GM12878 (cell line): Measurements from ENCODE around the gene SLC25A45. TPM values are rescaled to one million over a fixed set of nuclear protein-coding genes. Genes with fewer than 3 reads are reported as not detected.

Experiments
- BRCA1 ChIP-seq: IDR thresholded peaks from 2 replicates; pipeline ENCODE4 v1.6.1; 2011; ENCODE audit warnings: low read depth, low read length, improper control_type of control experiment
- GABPA ChIP-seq: IDR thresholded peaks from 2 replicates; pipeline ENCODE4 v1.6.1; 2014; ENCODE audit warnings: antibody characterized with exemption, low read depth, mild to moderate bottlenecking, inconsistent platforms
- MTA3 ChIP-seq: IDR thresholded peaks from 2 replicates; pipeline ENCODE4 v1.6.1; 2012; ENCODE audit warnings: low read length, inconsistent platforms, borderline replicate concordance
- NBN ChIP-seq: fragments of 450-650 bp; IDR thresholded peaks from 2 replicates; pipeline ENCODE4 v1.6.1; 2016
- NFYA ChIP-seq: IDR thresholded peaks from 2 replicates; pipeline ENCODE4 v1.6.1; 2011; ENCODE audit warnings: low read depth, mild to moderate bottlenecking, low read length, improper control_type of control experiment, borderline replicate concordance
- PAX5 ChIP-seq: IDR thresholded peaks from 2 replicates; pipeline ENCODE4 v1.6.1; 2011; ENCODE audit warnings: low read depth, low read length, borderline replicate concordance
- RELA ChIP-seq: fragments of 450-650 bp; IDR thresholded peaks from 2 replicates; pipeline ENCODE4 v1.8.0; 2014; ENCODE audit warnings: borderline replicate concordance; ENCODE audit not compliant: partially characterized antibody
- SREBF1 ChIP-seq: IDR thresholded peaks from 2 replicates; pipeline ENCODE4 v1.6.1; 2012; ENCODE audit warnings: mild to moderate bottlenecking, low read length
- SRF ChIP-seq, 2 experiments: IDR thresholded peaks; 2 replicates each; pipeline ENCODE4 v1.6.1; 2011; ENCODE audit warnings: low read depth in 2 of 2, low read length in 2 of 2, mild to moderate bottlenecking in 1 of 2, moderate library complexity in 1 of 2
- YY1 ChIP-seq: IDR thresholded peaks from 2 replicates; pipeline ENCODE4 v1.6.1; 2011; ENCODE audit warnings: low read depth, mild to moderate bottlenecking, low read length
- ZSCAN29 ChIP-seq: fragments of 450-650 bp; IDR thresholded peaks from 2 replicates; pipeline ENCODE4 v1.6.1; 2017; ENCODE audit warnings: mild to moderate bottlenecking, moderate library complexity
- polyA plus RNA-seq, 11 experiments: library from polyadenylated mRNA; depleted of rRNA in 4 of 11; unstranded in 6 of 11; stranded (reverse) in 5 of 11; fragments of >200 nt; fragmentation: Nextera tagmentation in 4 of 11; fragmentation: Illumina TruSeq in 1 of 11; extraction: Ambion mirVana in 4 of 11; extraction: Trizol in 1 of 11; gene quantifications; 1 replicate in 1 of 11; 2 replicates in 10 of 11; pipeline versions ENCODE4 v1.2.1 to v1.2.3, GENCODE V29; 2011 to 2016; ENCODE audit warnings: inconsistent platforms in 2 of 11, missing spikeins in 2 of 11, low read depth in 1 of 11
- total RNA-seq, 4 experiments: library from RNA; depleted of rRNA in 3 of 4; stranded (reverse); fragments of >200 nt in 3 of 4; fragmentation: Illumina TruSeq in 1 of 4; extraction: Trizol in 1 of 4; gene quantifications; 2 replicates each; pipeline versions ENCODE4 v1.2.1 to v1.2.3, GENCODE V29; 2013 to 2021
- TF ChIP-seq, protein P1 (sequence below): IDR thresholded peaks from 2 replicates; pipeline ENCODE4 v1.6.1; 2011; ENCODE audit warnings: borderline replicate concordance, low read depth, mild to moderate bottlenecking, moderate library complexity, mixed read lengths, low read length; ENCODE audit not compliant: insufficient read depth; ENCODE audit errors: extremely low read length
- TF ChIP-seq, protein P2 (sequence below): fragments of 450-650 bp; IDR thresholded peaks from 2 replicates; pipeline ENCODE4 v1.6.1; 2017; ENCODE audit warnings: mild to moderate bottlenecking
- TF ChIP-seq, protein P3 (sequence below): IDR thresholded peaks from 2 replicates; pipeline ENCODE4 v1.6.1; 2012; ENCODE audit warnings: mild to moderate bottlenecking, low read depth, low read length
- TF ChIP-seq, protein P4 (sequence below): fragments of 450-650 bp; IDR thresholded peaks from 2 replicates; pipeline ENCODE4 v1.6.1; 2017; ENCODE audit warnings: mild to moderate bottlenecking, moderate library complexity
- TF ChIP-seq, protein P5 (sequence below): fragments of 450-650 bp; IDR thresholded peaks from 2 replicates; pipeline ENCODE4 v1.6.1; 2017; ENCODE audit warnings: borderline replicate concordance

SLC25A45 gene
- total and polyA plus RNA-seq, 10 of the 15 experiments (the other 5 are each of a cell fraction or from before 2014, with no cell fraction given) = 4.1 to 35.2 (median 20.3) TPM

DNA sequence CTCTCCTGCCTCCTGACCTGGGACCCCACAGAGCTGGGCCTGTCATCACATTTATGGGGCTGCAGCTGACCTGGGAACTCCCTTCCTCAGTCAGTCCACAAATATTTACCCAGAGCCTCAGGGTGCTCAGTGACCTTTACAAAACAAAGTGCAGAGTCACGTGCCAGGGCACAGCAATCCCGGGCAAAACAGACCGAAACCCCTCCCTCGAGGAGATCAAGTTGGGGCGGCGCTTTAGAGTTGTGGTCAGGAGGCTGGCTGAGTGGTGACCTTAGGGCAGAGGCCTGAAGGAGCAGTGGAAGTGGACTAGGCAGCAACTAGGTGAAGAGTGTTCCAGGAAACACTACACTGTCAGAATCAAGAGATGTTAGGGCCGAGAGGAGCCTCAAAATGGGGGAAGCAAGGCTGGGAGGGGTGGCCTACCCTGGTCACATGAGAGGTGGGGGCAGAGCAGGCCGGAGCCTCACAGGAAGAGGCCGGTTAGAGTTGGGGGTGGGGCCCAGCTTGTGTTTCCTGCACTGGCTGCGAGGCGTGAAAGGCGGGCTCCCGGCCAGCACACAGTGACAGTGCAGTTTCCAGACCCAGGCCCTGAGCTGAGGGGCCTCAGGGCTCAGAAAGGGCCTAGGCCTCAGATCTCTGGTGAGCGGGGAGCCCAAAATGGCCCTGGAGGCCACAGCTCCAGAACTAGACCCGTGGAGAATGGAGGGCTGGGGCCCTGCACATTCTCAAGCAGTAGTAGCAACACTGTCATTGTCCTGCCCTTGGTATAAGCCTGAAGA lies 36.4 kb upstream of the SLC25A45 start (continued):
- TF ChIP-seq, protein P1, sequence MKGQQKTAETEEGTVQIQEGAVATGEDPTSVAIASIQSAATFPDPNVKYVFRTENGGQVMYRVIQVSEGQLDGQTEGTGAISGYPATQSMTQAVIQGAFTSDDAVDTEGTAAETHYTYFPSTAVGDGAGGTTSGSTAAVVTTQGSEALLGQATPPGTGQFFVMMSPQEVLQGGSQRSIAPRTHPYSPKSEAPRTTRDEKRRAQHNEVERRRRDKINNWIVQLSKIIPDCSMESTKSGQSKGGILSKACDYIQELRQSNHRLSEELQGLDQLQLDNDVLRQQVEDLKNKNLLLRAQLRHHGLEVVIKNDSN = peak; percentile 78
- peak; percentile 84 for TF ChIP-seq YY1
- TF ChIP-seq, protein P2, sequence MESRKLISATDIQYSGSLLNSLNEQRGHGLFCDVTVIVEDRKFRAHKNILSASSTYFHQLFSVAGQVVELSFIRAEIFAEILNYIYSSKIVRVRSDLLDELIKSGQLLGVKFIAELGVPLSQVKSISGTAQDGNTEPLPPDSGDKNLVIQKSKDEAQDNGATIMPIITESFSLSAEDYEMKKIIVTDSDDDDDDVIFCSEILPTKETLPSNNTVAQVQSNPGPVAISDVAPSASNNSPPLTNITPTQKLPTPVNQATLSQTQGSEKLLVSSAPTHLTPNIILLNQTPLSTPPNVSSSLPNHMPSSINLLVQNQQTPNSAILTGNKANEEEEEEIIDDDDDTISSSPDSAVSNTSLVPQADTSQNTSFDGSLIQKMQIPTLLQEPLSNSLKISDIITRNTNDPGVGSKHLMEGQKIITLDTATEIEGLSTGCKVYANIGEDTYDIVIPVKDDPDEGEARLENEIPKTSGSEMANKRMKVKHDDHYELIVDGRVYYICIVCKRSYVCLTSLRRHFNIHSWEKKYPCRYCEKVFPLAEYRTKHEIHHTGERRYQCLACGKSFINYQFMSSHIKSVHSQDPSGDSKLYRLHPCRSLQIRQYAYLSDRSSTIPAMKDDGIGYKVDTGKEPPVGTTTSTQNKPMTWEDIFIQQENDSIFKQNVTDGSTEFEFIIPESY = no peak
- TF ChIP-seq SREBF1 = no peak
- peak; percentile 96 for TF ChIP-seq NBN
- TF ChIP-seq RELA = no peak
- TF ChIP-seq PAX5 = peak; percentile 75
- no peak for TF ChIP-seq ZSCAN29
- no peak for TF ChIP-seq NFYA
- TF ChIP-seq, protein P3, sequence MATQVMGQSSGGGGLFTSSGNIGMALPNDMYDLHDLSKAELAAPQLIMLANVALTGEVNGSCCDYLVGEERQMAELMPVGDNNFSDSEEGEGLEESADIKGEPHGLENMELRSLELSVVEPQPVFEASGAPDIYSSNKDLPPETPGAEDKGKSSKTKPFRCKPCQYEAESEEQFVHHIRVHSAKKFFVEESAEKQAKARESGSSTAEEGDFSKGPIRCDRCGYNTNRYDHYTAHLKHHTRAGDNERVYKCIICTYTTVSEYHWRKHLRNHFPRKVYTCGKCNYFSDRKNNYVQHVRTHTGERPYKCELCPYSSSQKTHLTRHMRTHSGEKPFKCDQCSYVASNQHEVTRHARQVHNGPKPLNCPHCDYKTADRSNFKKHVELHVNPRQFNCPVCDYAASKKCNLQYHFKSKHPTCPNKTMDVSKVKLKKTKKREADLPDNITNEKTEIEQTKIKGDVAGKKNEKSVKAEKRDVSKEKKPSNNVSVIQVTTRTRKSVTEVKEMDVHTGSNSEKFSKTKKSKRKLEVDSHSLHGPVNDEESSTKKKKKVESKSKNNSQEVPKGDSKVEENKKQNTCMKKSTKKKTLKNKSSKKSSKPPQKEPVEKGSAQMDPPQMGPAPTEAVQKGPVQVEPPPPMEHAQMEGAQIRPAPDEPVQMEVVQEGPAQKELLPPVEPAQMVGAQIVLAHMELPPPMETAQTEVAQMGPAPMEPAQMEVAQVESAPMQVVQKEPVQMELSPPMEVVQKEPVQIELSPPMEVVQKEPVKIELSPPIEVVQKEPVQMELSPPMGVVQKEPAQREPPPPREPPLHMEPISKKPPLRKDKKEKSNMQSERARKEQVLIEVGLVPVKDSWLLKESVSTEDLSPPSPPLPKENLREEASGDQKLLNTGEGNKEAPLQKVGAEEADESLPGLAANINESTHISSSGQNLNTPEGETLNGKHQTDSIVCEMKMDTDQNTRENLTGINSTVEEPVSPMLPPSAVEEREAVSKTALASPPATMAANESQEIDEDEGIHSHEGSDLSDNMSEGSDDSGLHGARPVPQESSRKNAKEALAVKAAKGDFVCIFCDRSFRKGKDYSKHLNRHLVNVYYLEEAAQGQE = 0 out of 2 replicates have a peak, but pooled peaks have one; percentile 25
- no peak for TF ChIP-seq MTA3
- TF ChIP-seq, protein P4, sequence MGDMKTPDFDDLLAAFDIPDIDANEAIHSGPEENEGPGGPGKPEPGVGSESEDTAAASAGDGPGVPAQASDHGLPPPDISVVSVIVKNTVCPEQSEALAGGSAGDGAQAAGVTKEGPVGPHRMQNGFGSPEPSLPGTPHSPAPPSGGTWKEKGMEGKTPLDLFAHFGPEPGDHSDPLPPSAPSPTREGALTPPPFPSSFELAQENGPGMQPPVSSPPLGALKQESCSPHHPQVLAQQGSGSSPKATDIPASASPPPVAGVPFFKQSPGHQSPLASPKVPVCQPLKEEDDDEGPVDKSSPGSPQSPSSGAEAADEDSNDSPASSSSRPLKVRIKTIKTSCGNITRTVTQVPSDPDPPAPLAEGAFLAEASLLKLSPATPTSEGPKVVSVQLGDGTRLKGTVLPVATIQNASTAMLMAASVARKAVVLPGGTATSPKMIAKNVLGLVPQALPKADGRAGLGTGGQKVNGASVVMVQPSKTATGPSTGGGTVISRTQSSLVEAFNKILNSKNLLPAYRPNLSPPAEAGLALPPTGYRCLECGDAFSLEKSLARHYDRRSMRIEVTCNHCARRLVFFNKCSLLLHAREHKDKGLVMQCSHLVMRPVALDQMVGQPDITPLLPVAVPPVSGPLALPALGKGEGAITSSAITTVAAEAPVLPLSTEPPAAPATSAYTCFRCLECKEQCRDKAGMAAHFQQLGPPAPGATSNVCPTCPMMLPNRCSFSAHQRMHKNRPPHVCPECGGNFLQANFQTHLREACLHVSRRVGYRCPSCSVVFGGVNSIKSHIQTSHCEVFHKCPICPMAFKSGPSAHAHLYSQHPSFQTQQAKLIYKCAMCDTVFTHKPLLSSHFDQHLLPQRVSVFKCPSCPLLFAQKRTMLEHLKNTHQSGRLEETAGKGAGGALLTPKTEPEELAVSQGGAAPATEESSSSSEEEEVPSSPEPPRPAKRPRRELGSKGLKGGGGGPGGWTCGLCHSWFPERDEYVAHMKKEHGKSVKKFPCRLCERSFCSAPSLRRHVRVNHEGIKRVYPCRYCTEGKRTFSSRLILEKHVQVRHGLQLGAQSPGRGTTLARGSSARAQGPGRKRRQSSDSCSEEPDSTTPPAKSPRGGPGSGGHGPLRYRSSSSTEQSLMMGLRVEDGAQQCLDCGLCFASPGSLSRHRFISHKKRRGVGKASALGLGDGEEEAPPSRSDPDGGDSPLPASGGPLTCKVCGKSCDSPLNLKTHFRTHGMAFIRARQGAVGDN = peak; percentile 98
- TF ChIP-seq, protein P5, sequence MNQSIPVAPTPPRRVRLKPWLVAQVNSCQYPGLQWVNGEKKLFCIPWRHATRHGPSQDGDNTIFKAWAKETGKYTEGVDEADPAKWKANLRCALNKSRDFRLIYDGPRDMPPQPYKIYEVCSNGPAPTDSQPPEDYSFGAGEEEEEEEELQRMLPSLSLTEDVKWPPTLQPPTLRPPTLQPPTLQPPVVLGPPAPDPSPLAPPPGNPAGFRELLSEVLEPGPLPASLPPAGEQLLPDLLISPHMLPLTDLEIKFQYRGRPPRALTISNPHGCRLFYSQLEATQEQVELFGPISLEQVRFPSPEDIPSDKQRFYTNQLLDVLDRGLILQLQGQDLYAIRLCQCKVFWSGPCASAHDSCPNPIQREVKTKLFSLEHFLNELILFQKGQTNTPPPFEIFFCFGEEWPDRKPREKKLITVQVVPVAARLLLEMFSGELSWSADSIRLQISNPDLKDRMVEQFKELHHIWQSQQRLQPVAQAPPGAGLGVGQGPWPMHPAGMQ = no peak
- no peak for TF ChIP-seq GABPA
- 0 out of 4 replicates have a peak, but pooled peaks of 1 of the 2 experiments have one; percentile 13 for TF ChIP-seq SRF (IDR thresholded peaks at IDR 0.05; ENCODE audit: low read depth in 2 of 2, low read length in 2 of 2)
- TF ChIP-seq BRCA1 = no peak
